ENCODE measurements around the gene POU4F1.
A peak's percentile ranks its signal among the peaks of the same experiment; 100 is the strongest.
"Not testable (repeated sequence)": the region's sequence is repeated elsewhere in the genome, so short reads cannot be mapped to it uniquely, and the experiment has no call there.

Gene POU4F1, protein sequence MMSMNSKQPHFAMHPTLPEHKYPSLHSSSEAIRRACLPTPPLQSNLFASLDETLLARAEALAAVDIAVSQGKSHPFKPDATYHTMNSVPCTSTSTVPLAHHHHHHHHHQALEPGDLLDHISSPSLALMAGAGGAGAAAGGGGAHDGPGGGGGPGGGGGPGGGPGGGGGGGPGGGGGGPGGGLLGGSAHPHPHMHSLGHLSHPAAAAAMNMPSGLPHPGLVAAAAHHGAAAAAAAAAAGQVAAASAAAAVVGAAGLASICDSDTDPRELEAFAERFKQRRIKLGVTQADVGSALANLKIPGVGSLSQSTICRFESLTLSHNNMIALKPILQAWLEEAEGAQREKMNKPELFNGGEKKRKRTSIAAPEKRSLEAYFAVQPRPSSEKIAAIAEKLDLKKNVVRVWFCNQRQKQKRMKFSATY

DNA sequence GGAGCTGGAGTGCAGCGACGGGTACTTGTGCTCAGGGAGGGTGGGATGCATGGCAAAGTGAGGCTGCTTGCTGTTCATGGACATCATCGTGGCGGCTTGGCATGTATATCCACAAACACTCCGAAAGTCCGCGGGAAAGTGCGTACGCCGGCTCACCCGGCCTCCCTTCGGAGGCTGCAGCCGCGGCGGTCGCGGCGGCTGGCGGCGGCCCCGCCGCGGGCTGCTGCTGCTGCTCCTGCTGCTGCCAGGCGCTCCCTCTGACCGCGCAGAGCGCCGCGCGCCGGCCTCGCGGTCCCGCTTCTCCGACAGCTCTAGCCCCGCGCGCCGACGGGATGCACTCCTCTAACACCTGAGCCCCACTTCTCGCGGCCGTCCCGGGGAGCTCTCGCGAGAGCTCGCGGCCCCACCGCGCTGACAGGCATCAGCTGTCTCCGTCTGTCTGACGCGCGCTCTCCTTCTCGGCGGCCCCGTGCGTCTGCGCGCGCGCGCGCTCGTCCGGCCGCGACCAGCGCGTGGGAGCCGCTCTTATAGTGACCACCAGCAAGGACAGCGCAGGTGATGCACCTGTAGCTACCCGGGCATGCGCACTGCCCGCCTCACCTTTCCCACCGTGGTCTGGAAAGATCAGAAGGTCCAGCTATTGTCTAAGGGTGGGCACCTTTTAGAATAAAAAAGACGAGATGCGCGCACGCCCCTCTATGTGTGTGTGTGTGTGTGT, at the start of gene POU4F1:
POU4F1 (minus strand) TSS at position 313 of the 718 bp plus-strand sequence; CDS start at position 87, 226 bp downstream.
- DNase-seq, result peak; percentile 53 to 72

DNA sequence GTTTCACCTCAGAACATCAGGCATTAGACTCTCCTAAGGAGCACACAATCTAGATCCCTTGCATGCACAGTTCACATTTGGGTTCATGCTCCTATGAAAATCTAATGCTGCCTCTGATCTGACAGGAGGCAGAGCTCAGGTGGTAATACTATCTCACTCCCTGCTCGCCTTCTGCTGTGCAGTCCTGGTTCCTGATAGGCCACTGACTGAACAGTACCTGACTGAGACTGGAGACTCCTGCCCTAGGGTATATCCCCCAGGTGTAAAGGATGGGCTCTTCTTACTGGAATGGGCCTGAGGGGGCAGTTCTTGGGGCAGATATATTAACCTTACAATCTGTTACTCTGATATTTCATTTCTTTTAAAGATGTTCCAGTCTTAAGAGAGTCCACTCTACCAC, 49.3 kb upstream of the POU4F1 start:
- no peak for DNase-seq

DNA sequence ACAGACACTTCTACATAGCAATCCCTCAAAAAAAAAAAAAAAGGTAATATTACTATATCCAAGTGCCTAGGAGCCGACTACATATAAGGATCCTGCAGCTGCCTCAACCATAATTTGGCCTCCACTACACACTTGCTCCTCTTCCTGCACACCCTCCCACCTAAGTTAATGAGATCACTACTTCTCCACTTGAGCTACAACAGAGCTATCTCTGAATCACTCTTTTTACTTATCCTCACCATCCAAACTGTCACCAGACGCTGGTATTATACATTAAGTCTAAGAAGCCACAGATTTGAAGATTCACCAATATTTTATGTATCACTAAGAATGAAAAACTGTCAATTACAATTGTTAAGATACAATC, 47.3 kb upstream of the POU4F1 start:
- DNase-seq, result no peak

DNA sequence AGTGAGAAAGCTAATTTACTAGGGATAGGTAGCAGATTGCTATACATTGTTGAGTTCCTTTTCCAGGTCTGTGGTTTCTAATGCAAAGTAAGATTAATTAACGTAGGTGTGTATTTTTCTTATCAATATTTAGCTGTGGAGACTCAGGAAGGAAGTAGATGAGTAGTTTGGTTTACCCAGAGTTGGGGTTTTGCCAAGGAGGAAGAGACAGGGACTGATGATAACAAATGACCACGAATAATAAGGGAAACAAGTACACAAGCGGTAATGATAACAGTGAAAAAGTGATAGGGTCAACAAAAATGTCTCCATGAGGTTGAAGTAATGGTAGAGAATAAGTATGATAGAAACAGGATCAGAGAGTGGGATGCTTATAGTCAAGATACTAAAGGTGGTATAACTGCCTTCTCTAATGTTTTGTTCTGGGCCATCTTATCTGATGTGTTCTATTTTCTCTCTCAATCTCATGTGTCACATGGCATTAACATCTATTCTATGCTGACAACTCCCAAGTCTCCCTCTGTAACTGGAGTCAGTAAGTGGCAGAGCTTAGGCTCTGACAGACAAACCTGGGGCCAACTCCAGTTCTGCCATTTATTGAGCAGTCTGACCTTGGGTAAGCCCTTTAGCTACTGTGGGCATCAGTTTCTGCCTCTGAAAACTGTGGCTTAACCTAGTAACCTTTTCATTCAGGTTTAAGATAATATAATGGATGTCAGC, 46.8 kb upstream of the POU4F1 start:
- DNase-seq, result no peak

DNA sequence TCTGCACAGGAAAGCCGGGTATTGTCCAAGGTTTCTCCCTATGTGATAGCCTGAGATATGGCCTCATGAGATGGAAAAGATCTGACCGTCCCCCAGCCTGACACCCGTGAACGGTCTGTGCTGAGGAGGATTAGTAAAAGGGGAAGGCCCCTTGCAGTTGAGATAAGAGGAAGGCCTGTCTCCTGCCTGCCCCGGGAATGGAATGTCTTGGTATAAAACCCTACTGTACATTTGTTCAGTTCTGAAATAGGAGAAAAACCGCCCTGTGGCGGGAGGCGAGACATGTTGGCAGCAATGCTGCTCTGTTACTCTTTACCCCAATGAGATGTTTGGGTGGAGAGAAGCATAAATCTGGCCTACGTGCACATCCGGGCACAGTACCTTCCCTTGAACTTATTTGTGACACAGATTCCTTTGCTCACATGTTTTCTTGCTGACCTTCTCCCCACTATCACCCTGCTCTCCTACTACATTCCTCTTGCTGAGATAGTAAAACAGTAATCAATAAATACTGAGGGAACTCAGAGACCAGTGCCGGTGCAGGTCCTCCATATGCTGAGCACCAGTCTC, 43.8 kb upstream of the POU4F1 start:
- DNase-seq, result not testable (repeated sequence)

DNA sequence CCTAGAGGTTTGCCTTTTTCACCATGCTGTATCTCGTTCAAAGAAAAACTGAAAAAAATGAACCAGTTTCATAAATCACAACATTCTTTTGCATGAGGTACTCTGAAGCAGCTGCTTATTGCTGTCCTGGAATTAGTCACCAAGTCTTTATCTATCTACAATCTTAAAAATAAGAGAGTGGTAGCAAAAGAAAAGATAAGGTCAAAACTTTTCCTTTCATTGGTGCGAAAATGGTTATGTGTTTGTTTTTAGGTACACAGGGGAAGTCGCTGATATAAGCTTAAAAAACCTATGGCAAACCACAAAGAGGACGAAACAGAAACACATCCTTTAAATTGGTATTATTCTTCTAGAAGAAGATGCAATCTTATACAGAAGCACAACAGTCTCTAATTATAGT, 34.9 kb upstream of the POU4F1 start:
- DNase-seq, result no peak

DNA sequence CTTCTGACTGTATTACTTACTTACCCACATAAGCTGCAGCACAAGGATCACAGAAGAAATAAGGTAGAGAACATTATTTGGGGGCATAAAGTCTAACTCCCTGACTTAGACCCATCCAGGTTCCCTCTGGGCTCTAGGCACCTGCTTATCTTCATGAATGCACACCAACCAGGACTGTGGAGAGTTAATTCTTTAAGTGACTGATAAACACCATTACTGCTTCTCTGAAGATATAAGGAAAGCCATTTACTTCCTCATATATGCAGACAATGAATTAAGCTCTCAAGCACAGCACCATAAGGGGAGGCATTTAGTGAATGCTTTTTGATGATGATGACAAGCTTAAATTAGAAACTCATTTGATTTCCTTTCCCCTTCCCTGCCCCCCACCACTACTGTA, 33.1 kb upstream of the POU4F1 start:
- DNase-seq, result no peak

DNA sequence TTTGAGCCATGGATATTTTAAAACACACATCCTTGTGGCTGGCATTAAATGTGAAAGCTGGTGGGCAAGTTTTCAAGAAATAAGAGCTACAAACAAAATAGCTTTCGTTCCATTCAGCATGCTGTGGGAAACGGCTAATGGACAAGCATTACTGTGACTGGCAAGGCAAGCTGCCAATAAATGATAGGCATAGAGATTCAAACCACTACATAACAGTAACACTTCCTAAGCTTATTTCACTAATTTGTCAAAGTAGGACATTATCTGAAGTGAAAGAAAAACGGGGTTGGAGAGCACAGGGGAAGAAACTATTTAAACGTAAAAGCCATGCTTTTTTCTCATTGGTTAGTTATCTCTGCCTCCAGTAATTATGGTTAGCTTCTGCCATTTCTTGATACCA, 29.6 kb upstream of the POU4F1 start:
- no peak for DNase-seq

DNA sequence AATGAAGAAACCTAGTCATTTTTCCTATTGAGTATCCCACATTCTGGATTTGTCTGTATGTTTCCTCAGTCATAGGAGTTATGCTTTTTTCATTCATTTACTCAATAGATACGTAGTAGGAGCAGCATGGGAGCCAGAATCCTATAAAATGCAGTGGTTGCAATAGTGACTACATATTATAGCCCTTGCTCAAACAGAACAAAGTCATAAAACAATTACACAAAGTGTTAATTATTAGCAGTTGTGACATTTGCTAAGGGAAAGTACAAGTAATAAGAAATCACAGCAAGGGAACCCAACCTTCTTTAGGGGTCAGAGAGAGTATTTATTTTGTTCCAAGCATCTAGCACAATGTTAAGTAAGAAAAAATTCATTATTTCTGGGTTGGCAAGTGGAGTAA, 27.7 kb upstream of the POU4F1 start:
- DNase-seq, result no peak

DNA sequence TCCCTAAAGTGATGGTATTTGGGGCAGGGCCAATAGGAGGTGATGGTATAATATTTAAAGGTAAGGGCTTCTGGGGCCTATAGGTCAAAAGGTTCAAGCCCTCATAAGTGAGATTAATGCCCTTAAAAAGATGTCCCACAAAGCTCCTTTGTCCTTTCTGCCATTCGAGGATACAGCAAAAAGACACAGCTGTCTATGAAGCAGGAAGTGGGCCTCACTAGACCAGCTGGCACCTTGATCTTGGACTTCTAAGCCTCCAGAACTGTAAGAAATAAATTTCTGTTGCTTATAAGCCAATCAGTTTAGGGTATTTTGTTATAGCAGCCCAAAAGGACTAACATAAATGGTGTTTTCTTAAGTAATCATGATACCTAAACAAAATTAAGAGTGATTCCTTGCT, 27.2 kb upstream of the POU4F1 start:
- no peak for DNase-seq

DNA sequence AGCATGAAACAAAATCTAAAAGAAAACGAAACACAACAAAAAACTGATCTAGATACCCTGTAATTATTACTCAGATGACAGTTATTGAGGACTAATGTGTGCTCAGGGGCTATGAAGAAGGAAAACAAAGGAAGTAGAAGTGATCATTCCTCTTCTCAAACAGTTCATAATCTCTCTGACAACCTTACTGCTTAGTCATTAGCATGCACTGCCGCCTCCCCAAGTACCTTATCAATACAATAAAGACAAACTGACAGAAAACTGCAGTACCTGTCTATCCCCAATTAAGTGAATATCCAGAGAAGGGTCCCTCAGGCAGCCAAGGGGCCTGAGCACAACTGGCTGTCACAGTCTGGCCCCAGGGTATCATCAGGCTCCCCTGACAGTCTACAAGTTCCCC, 22.0 kb upstream of the POU4F1 start:
- DNase-seq, result no peak

DNA sequence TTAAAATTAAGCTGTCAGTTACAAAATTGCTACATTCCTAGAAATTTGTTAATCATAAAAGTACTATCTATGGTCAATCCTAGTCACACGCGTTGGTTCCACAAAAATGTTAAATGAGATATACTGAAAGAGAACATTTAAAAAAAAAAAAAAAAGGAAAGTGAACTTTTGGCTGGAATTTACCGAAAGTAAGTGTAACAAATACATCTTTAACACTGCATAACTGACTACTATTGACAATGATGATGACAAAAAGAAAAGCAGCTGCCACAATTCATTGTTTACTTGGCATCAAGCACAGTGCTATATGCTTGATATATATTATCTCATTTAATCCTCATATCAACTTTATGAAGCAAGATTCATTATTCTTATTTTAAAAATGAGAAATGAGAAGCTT, 19.8 kb upstream of the POU4F1 start:
- no peak for DNase-seq

DNA sequence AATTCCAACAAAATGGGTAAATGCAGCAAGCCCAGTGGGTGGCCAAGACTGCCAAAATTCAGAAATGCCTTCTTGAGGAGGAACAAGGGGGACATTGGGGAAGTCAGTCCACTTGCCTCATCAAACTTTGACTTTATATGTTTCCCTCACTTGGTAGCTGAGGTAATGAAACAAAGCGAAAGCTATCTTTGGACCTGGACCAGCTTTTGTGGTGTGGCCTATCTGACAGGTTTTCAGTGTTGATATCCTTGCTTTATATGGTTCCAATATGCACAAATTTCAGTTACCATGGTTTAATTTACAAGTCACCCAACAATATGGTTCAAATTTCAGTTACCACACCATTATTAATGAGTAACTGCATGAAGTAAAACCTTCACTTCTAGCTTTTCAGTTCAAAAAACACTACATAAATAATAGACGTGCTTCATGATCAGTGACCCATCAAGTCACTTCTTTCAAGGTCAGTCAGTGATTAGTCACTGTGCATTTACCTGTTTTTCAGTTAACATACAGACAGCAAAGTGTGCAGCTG, 17.7 kb upstream of the POU4F1 start:
- DNase-seq, result no peak

DNA sequence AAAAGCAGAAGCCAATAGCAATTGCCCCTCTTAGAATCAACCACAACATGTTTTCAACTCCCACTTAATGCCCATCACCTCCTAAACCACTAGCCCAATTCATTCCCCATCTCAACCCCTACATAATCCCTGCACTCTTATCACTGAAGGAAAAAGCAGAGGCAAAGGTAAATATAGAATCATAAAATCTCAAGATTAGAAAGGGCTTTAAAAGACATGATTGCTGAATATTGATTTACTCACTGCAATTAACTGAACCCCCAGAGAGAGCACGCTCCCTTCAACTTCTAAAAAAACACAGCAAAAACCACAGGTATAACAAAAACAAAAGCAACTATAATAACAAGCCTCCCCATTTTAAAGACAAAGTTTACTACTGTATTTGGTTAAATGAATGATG, 15.1 kb upstream of the POU4F1 start:
- no peak for DNase-seq

DNA sequence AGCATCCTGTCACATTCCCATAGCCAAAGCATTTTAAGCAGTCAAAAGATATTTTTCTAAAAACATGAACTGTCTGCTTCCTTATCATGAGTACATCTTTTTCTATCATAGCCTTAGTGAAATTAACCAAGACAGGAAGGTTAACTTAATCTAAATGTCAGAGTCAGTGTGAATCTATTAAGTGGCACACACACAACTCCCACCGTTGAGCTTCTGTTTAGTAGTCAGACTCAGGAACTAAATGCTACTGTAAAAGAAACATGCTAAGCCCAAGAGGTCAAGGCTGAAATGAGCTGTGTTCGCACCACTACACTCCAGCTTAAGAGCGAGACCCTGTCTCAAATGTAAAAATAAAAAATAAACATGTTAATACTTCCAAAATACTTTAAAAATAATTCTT, 7.7 kb upstream of the POU4F1 start:
- DNase-seq, result no peak

DNA sequence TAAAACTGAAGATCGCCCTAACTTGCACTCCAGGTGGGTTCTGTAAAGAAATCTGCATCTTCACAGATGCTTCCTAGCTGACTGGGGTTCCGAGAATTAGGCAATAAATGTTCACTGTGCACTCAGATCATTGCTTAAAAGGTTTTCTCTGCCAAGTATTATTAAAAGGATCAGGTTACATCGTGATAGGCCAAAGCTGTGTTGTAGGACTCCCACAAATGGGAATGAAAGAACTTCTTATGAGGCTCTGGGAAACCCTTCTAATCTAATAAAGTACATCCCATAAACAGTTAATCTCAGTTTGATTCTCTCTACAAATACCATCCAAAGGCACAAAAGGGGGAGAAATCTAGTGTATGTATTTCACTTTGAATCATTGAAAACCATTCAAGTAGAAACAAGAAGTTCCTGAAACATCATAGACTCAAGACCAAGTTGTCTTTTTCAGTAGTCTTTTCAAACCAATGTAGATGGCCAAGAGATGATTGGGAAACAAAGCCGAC, 7.1 kb upstream of the POU4F1 start:
- no peak for DNase-seq

DNA sequence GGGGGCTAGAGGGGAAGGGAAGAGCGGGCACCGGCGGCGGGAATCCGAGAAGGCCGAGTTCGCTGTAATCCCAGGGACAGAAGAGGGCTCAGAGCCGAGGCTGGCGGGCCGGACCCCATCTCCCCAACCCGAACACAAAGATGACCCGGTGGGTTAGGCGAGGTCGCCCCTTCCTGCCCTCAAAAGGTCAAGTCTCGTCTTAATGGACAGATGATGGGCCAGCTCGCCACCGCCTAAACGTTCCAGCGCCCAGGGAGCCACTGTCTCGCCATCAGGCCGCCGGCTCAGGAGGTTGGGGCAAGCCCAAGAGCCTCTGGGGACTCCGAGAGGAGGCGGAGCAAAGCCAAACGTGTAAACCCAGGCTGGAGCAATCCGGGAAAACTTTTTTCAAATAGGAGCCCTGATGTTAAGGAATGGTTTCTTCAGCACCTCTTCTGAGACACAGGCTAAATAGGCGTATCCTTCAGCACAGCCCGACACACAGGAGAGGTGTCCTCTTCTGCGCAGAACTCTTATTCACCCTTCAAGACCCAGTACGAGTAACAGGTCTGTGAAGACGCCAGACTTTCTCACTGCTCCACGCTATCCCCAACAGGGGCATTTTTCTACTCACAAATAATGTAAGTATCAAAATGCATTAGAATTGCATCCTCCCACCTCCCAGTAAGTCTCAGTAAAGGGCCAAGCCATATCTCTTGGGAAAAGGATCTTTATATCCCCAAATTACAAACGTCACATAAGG, 6.3 kb upstream of the POU4F1 start:
- no peak for DNase-seq

DNA sequence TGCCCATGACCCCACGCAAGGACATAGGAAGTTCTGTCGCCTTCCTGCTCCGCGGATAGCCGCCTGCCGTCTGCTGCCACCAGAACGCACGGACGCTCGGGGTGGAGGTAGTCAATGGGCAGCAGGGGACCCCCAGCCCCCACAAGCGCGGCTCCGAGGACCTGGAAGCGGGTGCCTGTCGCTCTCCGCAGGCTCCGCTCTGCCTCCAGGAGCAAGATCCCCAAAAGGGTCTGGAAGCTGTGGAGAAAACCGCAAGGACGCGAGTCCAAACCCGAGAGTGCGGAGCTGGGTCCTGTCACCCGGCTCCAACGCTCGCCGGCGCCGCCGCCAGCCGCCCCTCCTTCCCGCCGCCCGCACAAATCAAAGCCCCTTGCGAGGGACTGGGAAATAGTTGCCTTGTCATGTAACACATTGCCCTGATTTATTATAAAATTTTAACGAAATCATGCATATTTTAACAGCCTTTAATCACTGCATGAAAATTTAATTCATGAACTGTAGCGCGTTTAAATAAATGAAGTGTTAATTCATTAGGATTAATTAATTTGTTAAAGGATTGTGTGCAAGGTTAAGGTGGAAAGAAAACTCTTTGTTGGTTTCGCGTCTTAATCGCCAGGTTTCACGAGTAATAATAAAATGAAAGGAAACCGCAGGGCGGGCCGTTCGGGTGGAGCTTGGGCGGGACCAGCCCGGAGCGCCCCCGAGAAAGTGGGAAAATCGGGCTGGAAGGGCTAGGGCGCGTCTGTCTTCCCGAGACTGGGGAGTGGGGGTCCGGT, 5.5 kb upstream of the POU4F1 start:
- DNase-seq, result no peak

DNA sequence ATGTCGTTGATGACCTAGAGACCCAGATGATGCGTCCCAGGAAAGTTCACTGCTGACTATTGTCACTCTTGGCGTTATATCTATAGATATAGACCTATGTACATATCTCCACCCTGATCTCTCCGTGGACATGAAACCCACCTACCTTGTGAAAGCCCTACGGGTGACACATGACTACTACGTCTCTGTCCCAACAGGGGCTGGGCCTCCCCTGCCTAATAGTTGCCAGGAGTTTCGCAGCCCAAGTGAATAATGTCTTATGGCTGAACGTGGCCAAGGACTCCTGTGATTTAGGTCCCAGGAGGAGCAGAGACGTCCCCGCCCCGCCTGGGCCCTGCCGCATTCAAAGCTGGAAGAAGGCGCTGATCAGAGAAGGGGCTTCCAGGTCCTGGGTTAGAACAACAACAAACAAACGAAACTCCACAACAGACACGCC, 4.9 kb upstream of the POU4F1 start:
- DNase-seq, result no peak

DNA sequence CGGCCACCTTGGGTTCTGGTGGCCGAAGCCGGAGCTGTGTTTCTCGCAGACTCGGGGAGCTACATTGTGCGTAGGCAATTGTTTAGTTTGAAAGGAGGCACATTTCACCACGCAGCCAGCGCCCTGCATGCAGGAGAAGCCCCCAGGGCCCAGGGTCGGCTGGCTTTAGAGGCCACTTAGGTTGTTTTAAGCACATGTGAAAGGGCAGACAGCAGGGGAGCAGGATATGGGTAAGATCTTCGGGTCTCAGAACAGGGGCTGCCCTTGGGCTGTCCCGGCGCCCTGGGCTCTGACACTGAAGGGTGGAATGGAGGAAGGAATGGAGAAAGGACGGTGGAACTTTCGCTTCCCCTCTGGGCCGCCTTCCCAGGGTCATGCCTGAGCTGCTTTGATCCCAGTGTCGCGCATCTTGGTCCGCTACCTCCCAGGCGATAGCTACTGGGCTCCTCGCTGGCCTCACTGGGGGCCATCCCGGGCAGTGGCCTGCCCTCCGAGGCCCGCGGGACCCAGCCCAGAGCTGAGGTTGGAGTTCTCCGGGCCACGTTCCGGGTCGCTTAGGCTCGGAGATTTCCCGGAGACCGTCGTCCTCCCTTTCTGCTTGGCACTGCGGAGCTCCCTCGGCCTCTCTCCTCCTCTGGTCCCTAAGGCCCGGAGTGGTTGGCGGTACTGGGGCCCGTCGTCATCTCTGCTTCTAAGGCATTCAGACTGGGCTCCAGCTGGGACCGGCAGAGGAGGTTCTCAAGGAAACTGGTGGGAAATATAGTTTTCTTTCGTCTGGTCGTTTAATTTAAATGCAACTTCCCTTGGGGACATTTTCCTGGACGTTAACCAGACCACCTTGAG, 4.3 kb upstream of the POU4F1 start:
- no peak for DNase-seq

Data from stimulated activated CD4-positive, alpha-beta T cell treated with anti-CD3 and anti-CD28 coated beads, Interleukin-2, amount 100 ng/mL, for 48 hours (primary cell).